HG03342 (cell line): Measurements from ENCODE around the gene KCNK10.

ENCODE experiments used
- ATAC-seq: cut with Tn5 transposase; IDR thresholded peaks from one replicate; pipeline ENCODE4 v1.9.1; 2021; ENCODE audit warnings: mild to moderate bottlenecking, moderate library complexity; ENCODE audit not compliant: unreplicated experiment

Gene KCNK10

DNA sequence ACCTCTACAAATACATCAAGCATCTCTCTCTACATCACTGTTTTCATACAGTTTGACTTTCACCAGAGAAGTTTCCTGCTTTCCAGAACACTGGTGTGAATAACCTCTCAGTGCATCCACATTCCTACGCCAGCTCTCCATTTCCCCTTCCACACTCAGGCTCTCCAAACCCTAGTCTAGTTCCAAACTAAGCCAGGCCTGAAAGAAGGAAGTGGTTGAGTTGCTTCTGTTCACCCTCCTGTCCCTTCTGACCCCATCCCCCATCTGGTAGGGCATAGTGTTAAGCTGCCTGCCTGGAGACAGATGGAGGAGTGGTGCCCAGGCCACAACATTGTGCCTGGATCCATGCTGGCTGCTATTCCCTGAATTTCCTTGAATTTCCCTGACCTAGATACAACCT is 185.7 kb downstream of the KCNK10 start:
- ATAC-seq: no peak
